Nephron progenitor cell (in vitro differentiated cells): Measurements from ENCODE around the gene RAB40B.

Experiments
- DNase-seq: peaks from one replicate; pipeline ENCODE4 v3.0.0; 2021
- H3K27ac Mint-ChIP-seq: 2 replicates; pipeline ENCODE4 v1.8.0; 2021; ENCODE audit warnings: mild to moderate bottlenecking, moderate library complexity, mixed read lengths
- H3K27me3 Mint-ChIP-seq: 2 replicates; pipeline ENCODE4 v1.8.0; 2021; ENCODE audit warnings: mild to moderate bottlenecking, low read depth, mixed read lengths; ENCODE audit not compliant: poor library complexity
- H3K36me3 Mint-ChIP-seq: 2 replicates; pipeline ENCODE4 v1.8.0; 2021; ENCODE audit warnings: low read depth, mixed read lengths
- H3K4me1 Mint-ChIP-seq: 2 replicates; pipeline ENCODE4 v1.8.0; 2021; ENCODE audit warnings: mixed read lengths
- H3K4me3 Mint-ChIP-seq: 2 replicates; pipeline ENCODE4 v1.8.0; 2021; ENCODE audit warnings: mild to moderate bottlenecking, moderate library complexity, mixed read lengths
- H3K9me3 Mint-ChIP-seq: 2 replicates; pipeline ENCODE4 v1.8.0; 2021; ENCODE audit warnings: mild to moderate bottlenecking, moderate library complexity, mixed read lengths
- TF ChIP-seq, protein P1 (sequence below): fragments of 200-600 bp; sonication (generic); IDR thresholded peaks from 2 replicates; pipeline ENCODE4 v1.5.0; 2021; ENCODE audit warnings: antibody characterized with exemption

The RAB40B gene

DNA sequence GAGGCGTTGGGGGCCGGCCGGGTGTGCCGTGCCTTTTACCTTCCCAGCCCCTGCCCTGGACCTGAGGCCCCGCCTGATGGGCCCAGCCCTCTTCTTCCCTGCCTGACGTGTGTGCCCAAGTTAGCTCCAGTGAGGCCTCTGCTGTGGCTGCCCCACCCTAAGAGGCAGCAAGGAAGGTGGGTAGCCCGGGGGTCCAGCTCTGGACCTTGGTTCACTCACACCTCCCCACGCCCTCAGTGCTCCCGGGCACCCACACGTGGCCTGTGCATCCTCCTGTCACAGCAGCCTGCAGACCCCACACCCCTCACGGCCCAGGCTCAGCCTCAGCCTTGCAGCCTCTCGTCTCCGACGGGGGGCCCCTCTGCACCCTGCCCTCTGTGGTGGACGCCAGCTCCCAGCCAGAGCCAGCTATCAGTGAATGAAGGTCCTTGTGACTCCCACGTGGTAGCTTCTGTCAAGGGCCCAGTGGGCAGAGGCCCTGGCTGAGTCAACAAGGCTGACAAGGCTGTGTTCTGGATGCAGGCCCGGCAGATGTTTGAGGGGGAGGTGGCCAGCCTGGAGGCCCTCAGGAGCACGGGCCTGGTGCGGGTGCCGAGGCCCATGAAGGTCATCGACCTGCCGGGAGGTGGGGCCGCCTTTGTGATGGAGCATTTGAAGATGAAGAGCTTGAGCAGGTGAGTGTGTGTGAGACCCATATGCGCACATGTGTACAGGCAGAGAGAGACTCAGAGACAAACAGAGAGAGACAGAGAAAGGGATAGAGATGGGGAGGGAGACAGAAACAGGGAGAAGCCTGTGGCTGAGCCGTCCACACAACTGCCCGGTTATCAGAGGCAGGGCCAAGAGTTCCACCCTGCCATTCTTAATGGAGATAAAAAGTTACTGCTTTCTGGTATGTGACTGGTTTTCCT lies 39.7 kb upstream of the RAB40B start:
- H3K4me1 Mint-ChIP-seq = peaks cover 6% of the 10 kb centered on the region
- TF ChIP-seq, protein P1, sequence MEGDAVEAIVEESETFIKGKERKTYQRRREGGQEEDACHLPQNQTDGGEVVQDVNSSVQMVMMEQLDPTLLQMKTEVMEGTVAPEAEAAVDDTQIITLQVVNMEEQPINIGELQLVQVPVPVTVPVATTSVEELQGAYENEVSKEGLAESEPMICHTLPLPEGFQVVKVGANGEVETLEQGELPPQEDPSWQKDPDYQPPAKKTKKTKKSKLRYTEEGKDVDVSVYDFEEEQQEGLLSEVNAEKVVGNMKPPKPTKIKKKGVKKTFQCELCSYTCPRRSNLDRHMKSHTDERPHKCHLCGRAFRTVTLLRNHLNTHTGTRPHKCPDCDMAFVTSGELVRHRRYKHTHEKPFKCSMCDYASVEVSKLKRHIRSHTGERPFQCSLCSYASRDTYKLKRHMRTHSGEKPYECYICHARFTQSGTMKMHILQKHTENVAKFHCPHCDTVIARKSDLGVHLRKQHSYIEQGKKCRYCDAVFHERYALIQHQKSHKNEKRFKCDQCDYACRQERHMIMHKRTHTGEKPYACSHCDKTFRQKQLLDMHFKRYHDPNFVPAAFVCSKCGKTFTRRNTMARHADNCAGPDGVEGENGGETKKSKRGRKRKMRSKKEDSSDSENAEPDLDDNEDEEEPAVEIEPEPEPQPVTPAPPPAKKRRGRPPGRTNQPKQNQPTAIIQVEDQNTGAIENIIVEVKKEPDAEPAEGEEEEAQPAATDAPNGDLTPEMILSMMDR = no peak
- H3K4me3 Mint-ChIP-seq = no peak overlapping the region
- peaks cover 62% of the 10 kb centered on the region for H3K36me3 Mint-ChIP-seq
- peaks cover 47% of the 10 kb centered on the region for H3K9me3 Mint-ChIP-seq
- peaks cover 17% of the 10 kb centered on the region for H3K27me3 Mint-ChIP-seq
- H3K27ac Mint-ChIP-seq = no peak overlapping the region
- DNase-seq = no peak

DNA sequence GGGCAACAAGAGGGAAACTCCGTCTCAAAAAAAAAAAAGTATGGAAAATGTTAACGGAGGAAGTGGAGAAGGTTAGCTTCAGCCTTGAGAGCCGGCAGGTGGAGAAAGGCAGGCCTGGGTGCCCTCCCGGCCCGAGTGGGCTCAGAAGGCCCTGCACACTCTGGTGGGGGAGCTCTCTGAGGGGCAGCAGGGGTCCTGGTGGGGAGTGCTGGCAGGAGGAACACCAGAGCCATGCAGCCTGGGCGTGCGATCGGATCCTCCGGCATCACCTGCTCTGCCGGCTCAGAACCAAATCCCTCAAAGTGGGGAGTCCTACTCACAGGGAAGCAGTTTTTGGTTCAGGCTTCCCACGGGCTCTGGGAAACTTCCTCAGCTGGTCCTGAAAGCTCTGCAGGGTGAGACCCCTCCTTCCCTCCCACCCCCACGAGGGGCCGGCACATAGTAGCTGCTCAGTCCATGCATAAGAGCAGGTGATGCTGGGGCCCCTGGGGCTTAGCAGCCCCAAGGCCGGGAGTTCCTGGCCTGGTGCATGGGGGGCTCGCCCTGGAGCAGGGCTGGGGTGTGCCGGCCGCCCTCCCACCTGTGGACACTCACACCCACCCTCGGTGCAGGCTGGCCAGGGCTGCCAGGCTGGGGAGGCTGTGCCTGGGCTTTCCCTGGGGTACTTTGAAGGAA lies 38.1 kb upstream of the RAB40B start:
- TF ChIP-seq, protein P1 = no peak
- Mint-ChIP-seq H3K9me3 (peaks cover 38% of the 10 kb centered on the region), H3K27me3 (peaks cover 21% of the 10 kb centered on the region), H3K4me3 (peak overlapping the region; percentile 74), H3K4me1 (peaks cover 6% of the 10 kb centered on the region), H3K36me3 (peaks cover 62% of the 10 kb centered on the region), H3K27ac (no peak overlapping the region)
- no peak for DNase-seq

DNA sequence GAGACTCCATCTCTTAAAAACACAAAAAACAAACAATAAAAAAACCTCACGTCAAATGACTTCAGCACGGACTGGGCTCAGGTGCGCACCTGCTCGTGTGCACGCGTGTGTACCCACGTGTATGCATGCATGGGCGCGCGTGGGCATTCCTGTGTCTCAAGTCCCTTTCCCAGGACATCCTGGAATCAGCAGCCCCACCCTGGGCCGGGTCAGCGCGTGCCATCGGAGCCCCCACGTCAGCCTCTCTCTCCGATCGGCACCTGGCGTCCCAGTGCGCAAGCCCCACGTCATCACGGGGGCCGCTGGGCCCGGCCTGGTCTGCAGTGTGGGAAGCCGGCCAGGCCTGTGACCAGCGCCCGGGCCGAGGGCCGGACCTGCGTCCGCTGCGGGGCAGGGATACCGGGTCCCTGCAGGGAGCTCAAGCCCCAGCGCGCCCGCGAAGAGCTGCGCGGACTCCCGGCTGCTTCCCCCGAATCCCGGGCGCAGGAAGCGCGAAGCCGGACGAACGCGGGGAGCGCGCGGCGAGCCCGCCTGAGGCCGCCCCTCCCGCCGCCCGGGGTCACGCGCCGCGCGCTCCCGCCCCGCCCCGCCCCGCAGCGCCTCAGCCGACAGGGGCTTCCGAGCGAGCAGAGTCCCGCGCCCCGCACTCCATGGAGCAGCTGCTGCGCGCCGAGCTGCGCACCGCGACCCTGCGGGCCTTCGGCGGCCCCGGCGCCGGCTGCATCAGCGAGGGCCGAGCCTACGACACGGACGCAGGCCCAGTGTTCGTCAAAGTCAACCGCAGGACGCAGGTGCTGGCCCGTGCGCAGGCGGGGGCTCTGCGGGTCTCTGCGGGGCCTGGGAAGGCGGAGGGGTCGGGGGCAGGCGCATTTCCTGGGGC lies 36.7 kb upstream of the RAB40B start, which contains the start of gene FN3K:
FN3K (plus strand) TSS at position 629 of the 880 bp plus-strand sequence; CDS start at position 651, 22 bp downstream.
- TF ChIP-seq, protein P1 = no peak
- H3K36me3 Mint-ChIP-seq = peaks cover 58% of the 10 kb centered on the region
- H3K9me3 Mint-ChIP-seq = peaks cover 24% of the 10 kb centered on the region
- peaks cover 6% of the 10 kb centered on the region for H3K4me1 Mint-ChIP-seq
- H3K27ac Mint-ChIP-seq = no peak within 1 kb of the TSS
- DNase-seq = peak; percentile 83
- H3K27me3 Mint-ChIP-seq = peaks cover 17% of the 10 kb centered on the region
- H3K4me3 Mint-ChIP-seq = peak within 1 kb of the TSS; percentile 74

DNA sequence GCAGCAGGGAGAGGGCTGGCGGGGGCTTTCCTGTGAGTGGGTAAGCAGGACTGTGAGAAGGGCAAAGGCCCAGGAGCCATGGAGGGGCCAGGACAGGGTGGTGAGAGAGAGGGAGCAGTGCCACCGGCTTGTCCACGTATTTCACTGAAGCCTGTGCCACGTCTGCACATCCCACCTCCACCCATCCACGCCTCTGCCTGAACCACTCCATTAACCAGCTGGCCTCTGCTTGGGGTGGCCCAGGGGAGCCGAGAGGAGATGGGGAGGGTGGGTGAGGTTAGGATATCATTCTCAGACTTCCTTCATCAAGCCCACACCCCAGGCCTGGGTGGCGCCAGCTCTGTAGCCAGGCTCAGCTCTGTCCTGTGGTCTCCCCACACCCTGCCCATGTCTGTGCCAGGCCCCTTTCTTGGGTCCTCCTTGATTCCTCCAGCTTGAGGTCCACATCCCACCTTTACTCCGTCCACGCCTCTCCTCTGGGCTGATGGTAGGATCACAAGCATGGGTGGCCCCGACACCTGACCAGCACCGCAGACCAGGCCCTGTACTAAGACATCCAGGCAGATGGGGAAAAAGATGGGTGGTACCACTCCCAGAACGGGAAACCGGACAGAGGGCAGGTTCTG lies 33.7 kb upstream of the RAB40B start:
- Mint-ChIP-seq H3K27me3 (peaks cover 17% of the 10 kb centered on the region), H3K4me3 (no peak overlapping the region), H3K27ac (no peak overlapping the region), H3K9me3 (peaks cover 9% of the 10 kb centered on the region), H3K4me1 (peaks cover 6% of the 10 kb centered on the region), H3K36me3 (peaks cover 59% of the 10 kb centered on the region)
- no peak for DNase-seq
- TF ChIP-seq, protein P1 = no peak

DNA sequence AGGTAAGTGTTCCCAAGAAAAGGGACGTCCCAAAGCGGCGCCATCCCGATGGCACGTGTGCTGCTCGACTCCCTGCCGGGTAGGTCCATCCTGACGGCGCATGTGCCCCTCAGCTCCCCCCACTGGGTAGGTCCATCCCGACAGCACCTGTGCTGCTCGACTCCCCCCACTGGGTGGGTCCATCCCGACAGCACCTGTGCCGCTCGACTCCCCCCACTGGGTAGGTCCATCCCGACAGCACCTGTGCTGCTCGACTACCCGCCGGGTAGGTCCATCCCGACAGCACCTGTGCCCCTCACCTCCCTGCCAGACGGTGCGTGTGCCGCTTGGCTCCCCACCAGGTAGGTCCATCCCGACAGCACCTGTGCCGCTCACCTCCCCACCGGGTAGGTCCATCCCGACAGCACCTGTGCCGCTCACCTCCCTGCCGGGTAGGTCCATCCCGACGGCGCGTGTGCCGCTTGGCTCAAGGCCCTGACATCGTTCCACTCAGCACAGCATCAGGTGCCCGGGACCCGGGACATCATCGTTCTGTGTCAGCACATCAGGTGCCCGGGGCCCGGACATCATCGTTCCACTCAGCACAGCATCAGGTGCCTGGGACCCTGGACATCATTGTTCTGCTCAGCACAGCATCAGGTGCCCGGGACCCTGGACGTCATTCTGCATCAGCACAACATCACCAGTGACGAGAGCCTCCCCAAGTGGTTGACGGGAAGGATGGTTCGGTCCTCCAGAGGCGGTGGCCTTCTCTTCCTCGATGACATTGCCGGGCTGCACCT lies 31.2 kb upstream of the RAB40B start:
- Mint-ChIP-seq H3K27me3 (peaks cover 13% of the 10 kb centered on the region), H3K9me3 (peaks cover 9% of the 10 kb centered on the region), H3K27ac (no peak overlapping the region), H3K4me1 (no peaks in the 10 kb centered on the region), H3K4me3 (no peak overlapping the region), H3K36me3 (peaks cover 68% of the 10 kb centered on the region)
- TF ChIP-seq, protein P1 = no peak
- DNase-seq = no peak
